Activated naive CD4-positive, alpha-beta T cell treated with Interleukin-2 at 50 U/mL for 16 hours (primary cell): ENCODE measurements around the gene CHST3.
"Not testable (repeated sequence)": the region's sequence is repeated elsewhere in the genome, so short reads cannot be mapped to it uniquely, and the experiment has no call there.

Experiments
- DNase-seq: peaks from one replicate; pipeline ENCODE4 v3.0.0-alpha.2; 2020

The CHST3 gene

DNA sequence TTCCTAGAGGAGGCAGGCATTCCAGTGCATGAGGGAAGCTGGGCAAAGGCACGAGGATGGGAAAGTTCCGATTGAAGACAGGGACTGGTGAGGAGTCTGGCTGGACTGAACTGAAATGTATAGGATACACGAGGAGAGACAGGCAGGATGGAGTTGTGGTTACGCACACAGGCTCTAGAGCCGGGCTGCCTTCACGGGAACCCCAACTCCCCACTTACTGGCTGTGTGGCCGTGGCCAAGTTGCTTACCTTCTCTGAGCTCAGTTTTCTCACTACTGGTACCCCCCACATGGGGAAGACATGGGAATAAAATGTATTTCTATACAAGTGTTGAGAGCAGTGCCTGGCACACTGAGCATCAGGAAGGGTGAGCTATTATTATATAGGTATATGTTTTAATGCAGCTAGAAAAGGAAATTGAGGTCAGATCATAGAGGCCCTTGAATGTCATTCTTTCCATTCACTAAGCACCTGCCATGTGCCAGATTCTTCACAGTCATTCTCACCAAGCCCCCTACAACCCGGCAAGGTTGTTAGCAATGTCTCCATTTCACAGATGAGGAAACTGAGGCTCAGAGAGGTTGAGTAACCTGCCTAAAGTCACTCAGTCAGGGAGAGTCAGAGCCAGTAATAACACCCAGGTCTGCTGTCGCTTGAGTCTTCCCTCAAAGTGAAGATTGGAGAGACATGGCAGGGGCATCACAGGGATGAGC, 9.7 kb downstream of the CHST3 start:
- DNase-seq, result no peak

DNA sequence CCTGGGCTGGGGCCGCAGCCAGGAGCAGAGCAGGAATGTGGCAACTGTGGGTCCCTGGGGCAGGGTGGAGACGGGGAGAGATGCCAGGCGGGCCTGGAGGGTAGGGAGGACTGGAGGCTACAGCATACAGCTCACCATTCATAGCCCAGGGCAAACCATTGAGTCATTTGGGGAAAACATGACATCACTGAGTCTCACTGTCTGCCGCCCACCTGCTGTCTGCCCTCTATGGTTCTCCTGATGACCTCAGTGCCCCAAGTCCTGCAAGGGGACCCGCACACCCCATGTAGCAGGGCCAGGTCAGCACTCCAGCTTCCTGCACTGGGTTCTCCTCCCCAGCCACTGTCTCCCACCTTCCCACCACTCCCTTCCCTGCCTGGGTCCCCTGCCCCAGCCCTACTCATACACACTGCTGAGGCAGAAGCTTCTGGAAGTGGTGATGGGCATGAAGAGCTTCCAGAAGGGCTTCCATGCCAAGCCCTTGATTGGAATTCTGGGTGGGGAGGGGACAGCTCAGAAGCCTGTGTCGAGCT, 10.4 kb downstream of the CHST3 start:
- DNase-seq, result peak; percentile 52

DNA sequence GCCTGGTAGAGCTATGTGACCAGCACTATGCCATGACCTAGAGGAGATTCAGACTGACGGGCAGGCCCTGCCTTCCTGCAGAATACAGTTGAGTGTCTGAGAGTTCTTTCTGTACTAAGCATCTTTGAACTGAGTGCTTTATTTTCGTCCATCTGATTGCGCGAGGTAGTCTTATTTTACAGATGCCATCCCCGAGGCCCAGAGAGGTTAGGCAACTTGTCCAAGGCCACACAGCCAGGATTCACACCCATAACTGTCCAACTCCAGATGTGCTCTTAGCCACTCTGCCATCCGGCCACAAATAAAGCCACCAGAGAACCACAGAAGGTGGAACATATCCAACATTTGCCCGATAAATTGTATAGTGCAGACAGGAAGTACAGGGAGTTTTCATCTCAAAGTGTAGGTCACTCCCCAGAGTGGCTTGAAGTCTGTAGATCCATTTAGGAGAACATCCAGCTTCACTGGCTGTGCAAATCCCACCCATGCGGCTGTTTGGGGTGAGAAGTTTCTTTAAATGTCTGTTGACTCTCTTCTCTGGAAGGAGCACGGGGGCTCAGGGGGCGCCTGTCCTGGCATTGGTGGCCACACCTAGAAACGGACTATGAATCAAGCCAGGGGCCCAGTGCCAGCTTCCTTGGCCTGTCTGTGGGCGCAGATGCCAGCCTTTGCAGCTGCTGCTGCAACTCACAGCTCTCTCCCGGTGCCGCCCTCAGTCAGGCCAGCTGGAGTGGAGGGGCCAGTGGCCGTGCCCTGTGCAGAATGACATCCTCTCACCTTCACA, 11.1 kb downstream of the CHST3 start:
- DNase-seq, result no peak

- DNase-seq, result no peak
These were observed 11.9 kb downstream of the CHST3 start for GRCh38 chr10:71975871-71976725.

GRCh38 chr10:71977614-71977903, 13.4 kb downstream of the CHST3 start:
- DNase-seq, result not testable (repeated sequence)

DNA sequence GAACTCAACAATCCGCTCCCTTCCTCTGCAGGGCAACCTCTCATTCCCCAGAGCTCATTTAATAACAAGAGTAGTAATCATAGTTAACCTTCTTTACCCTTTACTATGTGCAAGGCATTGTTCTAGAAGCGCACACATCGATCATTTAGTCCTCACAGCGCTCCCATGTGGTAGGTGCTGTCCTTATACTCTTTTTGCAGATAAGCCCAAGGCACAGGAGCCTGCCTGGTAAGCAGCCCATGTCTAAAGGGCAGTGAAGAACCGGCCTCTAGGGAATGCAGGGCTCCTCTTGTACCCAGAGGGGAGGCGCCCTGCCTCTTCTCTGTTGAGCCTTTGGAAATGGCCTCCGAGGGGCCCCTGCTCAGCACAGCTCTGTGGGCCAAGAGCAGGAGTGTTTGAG, 14.3 kb downstream of the CHST3 start:
- DNase-seq, result no peak

DNA sequence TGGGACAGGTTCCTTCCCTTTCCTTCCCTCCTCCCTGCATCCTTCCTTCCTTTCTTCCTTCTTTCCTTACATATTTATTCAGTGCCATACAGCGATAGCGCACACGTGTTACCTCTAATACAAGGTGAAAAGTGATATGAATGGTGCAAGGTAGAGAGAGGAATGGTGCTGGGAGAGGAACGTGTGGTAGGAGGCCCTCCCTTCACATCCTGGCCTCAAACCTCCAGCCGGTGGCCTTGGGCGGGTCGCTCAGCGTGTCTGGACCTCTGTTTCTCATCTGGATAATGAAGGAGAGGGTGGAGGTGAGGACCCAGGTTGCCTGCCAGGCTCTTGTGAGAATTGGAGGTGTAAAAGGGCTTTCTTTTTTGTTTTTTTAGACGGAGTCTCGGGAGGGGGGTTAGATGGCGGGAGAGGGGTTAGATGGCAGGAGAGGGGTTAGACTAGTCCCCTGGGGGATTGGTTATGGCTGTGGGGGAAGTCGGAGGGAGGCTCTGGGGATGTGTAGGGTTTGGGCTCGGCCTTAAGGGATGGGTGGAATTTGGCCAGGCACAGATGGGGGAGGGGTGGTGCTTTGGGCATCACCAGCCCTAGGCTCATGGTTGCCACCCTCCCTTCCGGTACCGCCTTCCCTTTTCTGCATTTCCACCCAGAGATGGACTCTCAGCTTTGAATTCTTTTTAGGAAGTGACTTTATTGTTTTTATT, 14.9 kb downstream of the CHST3 start:
- no peak for DNase-seq

GRCh38 chr10:71979692-71980062, 15.5 kb downstream of the CHST3 start:
- no peak for DNase-seq

GRCh38 chr10:71980181-71981014, 16.2 kb downstream of the CHST3 start:
- DNase-seq, result no peak

- DNase-seq, result no peak
These were observed 17.1 kb downstream of the CHST3 start for GRCh38 chr10:71981015-71981875.

DNA sequence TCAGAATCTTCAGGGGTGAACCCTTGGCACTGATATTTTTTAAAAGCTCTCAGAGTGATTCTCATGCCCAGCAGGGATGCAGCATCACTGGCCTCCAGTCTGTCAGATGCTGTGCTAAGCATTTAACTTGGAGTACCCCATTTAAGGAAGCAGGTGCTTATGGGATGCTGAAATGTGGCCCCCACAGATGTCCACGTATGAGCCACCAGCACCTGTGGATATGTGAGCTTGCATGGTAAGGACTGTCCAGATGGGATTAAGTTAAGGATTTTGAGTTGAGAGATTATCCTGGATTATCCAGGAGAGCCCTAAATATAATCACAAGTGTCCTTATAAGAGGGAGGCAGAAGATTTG, 17.7 kb downstream of the CHST3 start:
- no peak for DNase-seq

GRCh38 chr10:71982269-71983178, 18.3 kb downstream of the CHST3 start:
- no peak for DNase-seq

- no peak for DNase-seq
These were observed 20.1 kb downstream of the CHST3 start for GRCh38 chr10:71984126-71984808.

- DNase-seq, result no peak
These were observed 20.7 kb downstream of the CHST3 start for GRCh38 chr10:71984809-71985388.

- no peak for DNase-seq
These were observed 21.5 kb downstream of the CHST3 start for GRCh38 chr10:71985542-71986250.

DNA sequence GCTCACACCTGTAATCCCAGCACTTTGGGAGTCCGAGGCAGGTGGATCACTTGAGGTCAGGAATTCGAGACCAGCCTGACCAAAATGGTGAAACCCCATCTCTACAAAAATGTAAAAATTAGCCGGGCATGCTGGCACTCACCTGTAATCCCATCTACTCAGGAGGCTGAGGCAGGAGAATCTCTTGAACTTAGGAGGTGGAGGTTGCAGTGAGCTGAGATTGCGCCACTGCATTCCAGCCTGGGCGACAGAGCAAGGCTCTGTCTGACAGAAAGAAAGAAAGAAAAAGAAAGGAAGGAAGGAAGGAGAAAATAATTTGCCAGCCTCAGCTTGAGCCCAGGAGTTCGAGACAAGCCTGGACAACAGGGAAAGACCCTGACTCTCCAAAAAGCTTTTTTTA, 24.7 kb downstream of the CHST3 start:
- DNase-seq, result not testable (repeated sequence)

- DNase-seq, result no peak
These were observed 25.7 kb downstream of the CHST3 start for GRCh38 chr10:71989661-71990454.
